MCF 10A (cell line): ENCODE measurements around the gene PYDC1. TPM values are rescaled to one million over a fixed set of nuclear protein-coding genes. Genes with fewer than 3 reads are reported as not detected.
"Not testable (repeated sequence)": the region's sequence is repeated elsewhere in the genome, so short reads cannot be mapped to it uniquely, and the experiment has no call there.

Source experiments
- BruUV-seq: library from RNA; stranded (reverse); fragments of 400-500 nt; replicated peaks from 2 replicates; lab custom pipeline; 2021; lab: Mats Ljungman, UMichigan
- CTCF ChIA-PET: fragments of 300-600 bp; sonication (Branson Sonifier 250); formaldehyde crosslinking; extraction: SDS; loops from one replicate; lab custom pipeline; 2021; ENCODE audit warnings: antibody characterized with exemption, inconsistent platforms; lab: Yijun Ruan, JAX
- POLR2A ChIA-PET: fragments of 300-600, 350-650 bp; sonication (Branson Sonifier 250); formaldehyde crosslinking; extraction: SDS; loops from one replicate; lab custom pipeline; 2020; ENCODE audit warnings: antibody characterized with exemption, inconsistent platforms; lab: Yijun Ruan, JAX
- DNase-seq: peaks from one replicate; pipeline ENCODE4 v3.0.0-alpha.2; 2018; ENCODE audit not compliant: unreplicated experiment
- H3K27ac Mint-ChIP-seq: one replicate; pipeline ENCODE4 v1.8.0; 2022; ENCODE audit warnings: mild to moderate bottlenecking, low read depth, mixed read lengths; ENCODE audit not compliant: unreplicated experiment
- H3K27me3 Mint-ChIP-seq: one replicate; pipeline ENCODE4 v1.8.0; 2022; ENCODE audit warnings: mixed read lengths; ENCODE audit not compliant: insufficient read depth, unreplicated experiment
- H3K36me3 Mint-ChIP-seq: one replicate; pipeline ENCODE4 v1.8.0; 2022; ENCODE audit warnings: mild to moderate bottlenecking, moderate library complexity, mixed read lengths; ENCODE audit not compliant: insufficient read depth, unreplicated experiment
- H3K4me1 Mint-ChIP-seq: one replicate; pipeline ENCODE4 v1.8.0; 2022; ENCODE audit warnings: mixed read lengths; ENCODE audit not compliant: insufficient read depth, unreplicated experiment
- H3K4me3 Mint-ChIP-seq: one replicate; pipeline ENCODE4 v1.8.0; 2022; ENCODE audit warnings: mild to moderate bottlenecking, moderate library complexity, mixed read lengths; ENCODE audit not compliant: unreplicated experiment
- H3K9me3 Mint-ChIP-seq: one replicate; pipeline ENCODE4 v1.8.0; 2022; ENCODE audit warnings: mixed read lengths; ENCODE audit not compliant: unreplicated experiment
- intact Hi-C: fragments of 100-400 bp; cut with micrococcal nuclease; formaldehyde crosslinking; loops from 2 replicates; pipeline ENCODE4 v1.14.1; 2022
- total RNA-seq: library from RNA; stranded (reverse); gene quantifications from 2 replicates; pipeline ENCODE4 v1.2.3, GENCODE V29; 2022
- TF ChIP-seq, protein P1 (sequence below): fragments of 200-600 bp; IDR thresholded peaks from one replicate; pipeline ENCODE4 v1.8.0; 2022; ENCODE audit warnings: antibody characterized with exemption, mild to moderate bottlenecking; ENCODE audit not compliant: unreplicated experiment

PYDC1 gene
- total RNA-seq, 1 experiment from 2014 or later = not detected

DNA sequence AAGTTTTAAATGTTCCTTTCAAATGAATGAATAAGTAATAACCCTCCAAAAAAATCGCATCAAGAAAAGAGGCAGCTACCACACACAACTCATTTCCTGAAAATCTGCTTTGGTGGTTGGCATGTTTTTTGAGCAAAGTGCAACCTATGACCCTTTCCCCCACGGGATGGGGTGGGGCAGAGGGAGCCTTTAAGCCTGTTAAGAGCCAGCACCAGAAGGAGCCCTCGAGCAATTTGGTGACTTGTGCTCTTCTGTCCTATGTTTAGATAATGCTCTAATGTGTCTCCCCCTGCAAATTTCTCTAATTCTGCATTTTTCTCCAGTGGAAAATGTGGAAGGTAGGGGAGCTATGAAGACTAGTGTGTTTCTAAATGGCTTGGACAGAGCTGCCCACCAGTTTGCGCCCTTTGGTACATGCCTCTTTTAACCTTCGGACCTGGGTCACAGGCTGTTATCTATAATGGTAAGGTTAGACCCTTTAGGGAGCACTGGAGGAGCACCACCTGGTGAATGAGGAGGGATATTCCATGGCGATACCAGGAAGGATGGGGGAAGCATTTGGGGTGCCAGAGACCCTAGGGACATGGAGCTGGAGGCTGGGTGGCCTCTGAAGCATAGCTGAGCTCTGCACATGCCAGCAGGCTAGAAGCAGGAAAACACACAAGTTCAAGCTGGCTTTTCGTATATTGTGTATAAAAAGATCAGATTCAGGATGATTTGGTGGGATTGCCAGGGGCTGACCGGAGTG is 15.9 kb downstream of the PYDC1 start:
- BruUV-seq = no TSS peak

DNA sequence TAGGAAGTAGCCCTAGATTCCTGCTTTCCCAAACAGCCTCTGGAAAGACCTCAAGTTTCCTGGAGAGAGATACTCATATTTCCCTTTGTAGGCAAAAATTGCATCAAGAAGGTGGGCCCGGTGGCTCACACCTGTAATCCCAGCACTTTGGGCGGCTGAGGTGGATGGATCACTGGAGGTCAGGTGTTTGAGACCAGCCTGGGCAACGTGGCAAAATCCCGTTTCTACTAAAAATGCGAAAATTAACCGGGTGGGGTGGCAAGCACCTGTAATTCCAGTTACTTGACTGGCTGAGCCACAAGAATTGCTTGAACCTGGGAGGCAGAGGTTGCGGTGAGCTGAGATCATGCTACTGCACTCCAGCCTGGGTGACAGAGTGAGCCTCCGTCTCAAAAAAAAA is 16.8 kb downstream of the PYDC1 start:
- not testable (repeated sequence) for BruUV-seq
- peaks cover 30% of the 10 kb centered on the region for H3K36me3 Mint-ChIP-seq
- intact Hi-C loops = loop anchor here (2.0 kb wide), 1 partner anchor 243 kb away; the partner anchor contains the start of gene ZNF843

More for the DNA sequence above, 15.9 kb downstream of the PYDC1 start:
- intact Hi-C loops = loop anchor here (2.0 kb wide), 1 partner anchor 242 kb away; the partner anchor contains the start of gene ZNF843
- TF ChIP-seq, protein P1, sequence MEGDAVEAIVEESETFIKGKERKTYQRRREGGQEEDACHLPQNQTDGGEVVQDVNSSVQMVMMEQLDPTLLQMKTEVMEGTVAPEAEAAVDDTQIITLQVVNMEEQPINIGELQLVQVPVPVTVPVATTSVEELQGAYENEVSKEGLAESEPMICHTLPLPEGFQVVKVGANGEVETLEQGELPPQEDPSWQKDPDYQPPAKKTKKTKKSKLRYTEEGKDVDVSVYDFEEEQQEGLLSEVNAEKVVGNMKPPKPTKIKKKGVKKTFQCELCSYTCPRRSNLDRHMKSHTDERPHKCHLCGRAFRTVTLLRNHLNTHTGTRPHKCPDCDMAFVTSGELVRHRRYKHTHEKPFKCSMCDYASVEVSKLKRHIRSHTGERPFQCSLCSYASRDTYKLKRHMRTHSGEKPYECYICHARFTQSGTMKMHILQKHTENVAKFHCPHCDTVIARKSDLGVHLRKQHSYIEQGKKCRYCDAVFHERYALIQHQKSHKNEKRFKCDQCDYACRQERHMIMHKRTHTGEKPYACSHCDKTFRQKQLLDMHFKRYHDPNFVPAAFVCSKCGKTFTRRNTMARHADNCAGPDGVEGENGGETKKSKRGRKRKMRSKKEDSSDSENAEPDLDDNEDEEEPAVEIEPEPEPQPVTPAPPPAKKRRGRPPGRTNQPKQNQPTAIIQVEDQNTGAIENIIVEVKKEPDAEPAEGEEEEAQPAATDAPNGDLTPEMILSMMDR = no peak
- ChIA-PET CTCF (interaction anchor here (0.5 to 2.1 kb wide), 12 partner anchors 10 to 252 kb away, joined by 3 to 5 read pairs (median 4); no protein-coding TSS in a partner anchor), POLR2A (interaction anchor here (0.6 to 2.1 kb wide), 12 partner anchors 9 to 258 kb away, joined by 3 to 11 read pairs (median 4); partner anchors contain the start of genes FUS, KAT8, ZNF646 and ZNF668)
- no peak overlapping the region for H3K4me3 Mint-ChIP-seq
- H3K9me3 Mint-ChIP-seq = peaks cover 4% of the 10 kb centered on the region
- peaks cover 21% of the 10 kb centered on the region for H3K36me3 Mint-ChIP-seq
- DNase-seq = peak; percentile 36
- H3K27me3 Mint-ChIP-seq = peaks cover 15% of the 10 kb centered on the region
- H3K27ac Mint-ChIP-seq = no peak overlapping the region
- peaks cover 12% of the 10 kb centered on the region for H3K4me1 Mint-ChIP-seq

DNA sequence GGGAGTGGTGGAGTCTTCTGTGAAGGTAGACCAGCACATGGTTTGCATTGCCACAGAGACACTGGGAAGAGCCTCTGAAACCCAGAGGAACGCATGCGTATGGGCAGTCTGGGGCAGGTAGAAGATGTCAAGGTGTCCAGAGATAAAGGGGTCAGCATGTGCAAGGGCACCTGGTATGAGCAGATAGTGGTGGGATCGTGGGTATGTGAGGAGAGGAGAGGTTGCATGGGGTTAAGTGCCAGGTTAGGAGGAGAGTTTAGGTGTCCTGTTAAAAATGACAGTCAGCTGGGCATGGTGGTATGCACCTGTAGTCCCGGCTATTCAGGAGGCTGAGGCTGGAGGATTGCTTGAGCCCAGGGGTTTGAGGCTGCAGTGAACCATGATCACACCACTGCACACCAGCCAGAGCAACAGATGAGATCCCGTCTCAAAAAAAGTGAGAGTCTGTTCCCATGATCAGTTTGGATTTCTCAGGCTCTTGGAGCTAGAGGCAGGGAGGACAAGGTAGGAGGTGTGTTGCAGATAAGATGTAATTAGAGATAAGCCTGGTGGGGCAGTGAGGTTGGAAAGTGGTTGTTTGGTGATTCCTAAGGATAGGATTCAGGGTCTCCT is 17.4 kb downstream of the PYDC1 start:
- BruUV-seq = no TSS peak
- no peak overlapping the region for H3K27ac Mint-ChIP-seq
- peaks cover 36% of the 10 kb centered on the region for H3K36me3 Mint-ChIP-seq
- ChIA-PET CTCF (interaction anchor here (0.6 to 1.4 kb wide), 3 partner anchors 16 to 260 kb away, joined by 3 to 4 read pairs (median 3); partner anchors contain the start of gene PRSS8), POLR2A (interaction anchor here (2.1 kb wide), 1 partner anchor 19 kb away, joined by 11 read pairs; the partner anchor contains the start of gene FUS)
- DNase-seq = no peak
- intact Hi-C loops = loop anchor here (2.0 kb wide), 1 partner anchor 243 kb away; the partner anchor contains the start of gene ZNF843
- peaks cover under 1% of the 10 kb centered on the region for H3K27me3 Mint-ChIP-seq
- H3K4me1 Mint-ChIP-seq = peaks cover 12% of the 10 kb centered on the region
- TF ChIP-seq, protein P1 = no peak
- no peaks in the 10 kb centered on the region for H3K9me3 Mint-ChIP-seq
- no peak overlapping the region for H3K4me3 Mint-ChIP-seq

More for the DNA sequence above, 16.8 kb downstream of the PYDC1 start:
- not testable (repeated sequence) for H3K9me3 Mint-ChIP-seq, H3K4me3 Mint-ChIP-seq, H3K27me3 Mint-ChIP-seq, H3K27ac Mint-ChIP-seq, DNase-seq
- peaks cover 12% of the 10 kb centered on the region for H3K4me1 Mint-ChIP-seq
- POLR2A ChIA-PET = interaction anchor here (0.7 to 2.1 kb wide), 5 partner anchors 20 to 259 kb away, joined by 3 to 11 read pairs (median 3); partner anchors contain the start of genes FUS and KAT8
- CTCF ChIA-PET = interaction anchor here (0.6 to 1.3 kb wide), 4 partner anchors 11 to 261 kb away, joined by 3 to 4 read pairs (median 3); no protein-coding TSS in a partner anchor

DNA sequence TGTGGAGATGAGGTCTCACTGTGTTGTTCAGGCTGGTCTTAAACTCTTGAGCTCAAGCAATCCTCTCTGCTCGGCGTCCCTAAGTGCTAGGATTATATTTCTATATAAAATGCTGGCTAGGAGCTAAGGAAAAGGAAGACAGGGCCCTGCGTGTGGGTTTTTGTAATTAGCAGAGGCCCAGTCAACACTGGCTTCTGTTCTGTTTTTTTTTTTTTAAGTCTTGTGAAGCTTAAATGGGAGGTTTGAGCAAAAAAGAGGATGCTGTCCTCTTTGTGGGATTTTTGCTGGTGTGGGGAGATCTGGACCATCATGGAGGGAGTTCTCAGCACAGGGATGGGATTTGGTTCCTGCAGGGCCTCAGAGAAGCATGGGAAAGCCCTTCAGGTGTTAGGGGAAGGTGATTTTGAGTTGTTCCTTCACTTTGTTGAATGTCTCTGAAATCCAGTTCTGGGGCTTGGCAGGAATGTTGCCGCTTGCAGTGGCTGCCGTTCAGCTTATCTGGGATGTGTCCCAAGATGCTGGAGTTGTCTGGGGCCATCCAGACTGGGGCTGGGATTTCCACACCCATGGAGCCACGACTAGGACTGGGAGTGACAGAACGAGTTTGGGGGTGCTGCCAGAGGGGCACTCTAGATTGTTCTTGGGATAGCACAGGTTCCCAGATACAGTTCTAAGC is 18.6 kb downstream of the PYDC1 start:
- BruUV-seq = no TSS peak
- TF ChIP-seq, protein P1 = no peak
- DNase-seq = no peak
- no peaks in the 10 kb centered on the region for H3K9me3 Mint-ChIP-seq
- peaks cover 12% of the 10 kb centered on the region for H3K4me1 Mint-ChIP-seq
- no peak overlapping the region for H3K4me3 Mint-ChIP-seq
- intact Hi-C loops = no loop called here
- H3K27me3 Mint-ChIP-seq = no peaks in the 10 kb centered on the region
- no peak overlapping the region for H3K27ac Mint-ChIP-seq
- POLR2A ChIA-PET = interaction anchor here (0.5 to 2.0 kb wide), 3 partner anchors 14 to 77 kb away, joined by 3 to 6 read pairs (median 5); partner anchors contain the start of gene FUS
- peaks cover 48% of the 10 kb centered on the region for H3K36me3 Mint-ChIP-seq
- CTCF ChIA-PET = interaction anchor here (0.6 to 1.7 kb wide), 5 partner anchors 15 to 245 kb away, joined by 3 to 6 read pairs (median 3); partner anchors contain the start of gene PRSS8
